Stimulated activated CD8-positive, alpha-beta memory T cell treated with anti-CD3 and anti-CD28 coated beads, Interleukin-4, amount 100 ng/mL, for 4 hours (primary cell): ENCODE results near the gene ADAMTS14.
A peak's percentile ranks its signal among the peaks of the same experiment; 100 is the strongest.

Experiments
- DNase-seq, 2 donors: peaks; one replicate each; pipeline ENCODE4 v3.0.0-alpha.2; 2020; ENCODE audit warnings: low read depth in 2 of 2, low spot score in 1 of 2

Gene ADAMTS14

GRCh38 chr10:70674560-70675495 lies 2.5 kb downstream of the ADAMTS14 start:
- no peak for DNase-seq

GRCh38 chr10:70675496-70676161 lies 3.3 kb downstream of the ADAMTS14 start:
- DNase-seq, result no peak

DNA sequence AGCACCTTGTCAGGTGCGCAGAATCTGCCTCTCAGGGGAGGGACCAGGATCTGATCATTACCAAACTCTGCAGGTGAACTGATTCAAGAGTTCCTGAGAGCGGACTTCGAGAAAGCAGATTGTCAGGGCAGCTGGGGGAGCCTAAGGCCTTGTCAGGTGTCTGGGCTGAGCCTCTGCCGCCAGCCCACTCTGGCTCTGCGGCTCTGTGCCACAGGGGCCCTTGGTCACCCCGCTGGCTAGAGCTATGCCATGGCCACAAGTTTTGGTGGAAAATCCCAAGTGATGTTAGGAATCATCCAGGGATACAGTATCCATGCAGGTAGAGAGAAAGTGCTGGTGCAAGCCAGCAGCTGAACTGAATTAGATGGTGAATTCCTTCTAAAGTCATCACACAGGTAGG lies 4.2 kb downstream of the ADAMTS14 start:
- no peak for DNase-seq

DNA sequence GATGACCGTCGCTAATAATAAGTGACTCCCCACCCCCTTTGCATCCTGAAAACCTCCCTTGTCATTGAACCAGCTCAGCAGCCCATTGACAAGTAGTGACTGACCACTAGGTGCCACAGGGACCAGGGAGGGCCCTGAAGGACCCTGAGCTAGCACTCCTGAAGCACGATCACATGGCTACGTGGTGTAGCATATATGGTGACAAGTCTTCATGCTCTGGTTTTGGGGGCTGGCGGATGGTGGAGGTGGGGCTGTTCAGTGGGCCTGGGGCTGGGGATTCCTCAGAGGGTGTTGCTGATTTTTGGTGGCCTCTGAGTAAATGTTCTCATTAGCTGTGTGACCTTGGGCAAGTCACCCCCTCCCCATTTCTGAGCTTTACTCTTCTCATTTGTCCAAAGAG lies 4.7 kb downstream of the ADAMTS14 start:
- no peak for DNase-seq

DNA sequence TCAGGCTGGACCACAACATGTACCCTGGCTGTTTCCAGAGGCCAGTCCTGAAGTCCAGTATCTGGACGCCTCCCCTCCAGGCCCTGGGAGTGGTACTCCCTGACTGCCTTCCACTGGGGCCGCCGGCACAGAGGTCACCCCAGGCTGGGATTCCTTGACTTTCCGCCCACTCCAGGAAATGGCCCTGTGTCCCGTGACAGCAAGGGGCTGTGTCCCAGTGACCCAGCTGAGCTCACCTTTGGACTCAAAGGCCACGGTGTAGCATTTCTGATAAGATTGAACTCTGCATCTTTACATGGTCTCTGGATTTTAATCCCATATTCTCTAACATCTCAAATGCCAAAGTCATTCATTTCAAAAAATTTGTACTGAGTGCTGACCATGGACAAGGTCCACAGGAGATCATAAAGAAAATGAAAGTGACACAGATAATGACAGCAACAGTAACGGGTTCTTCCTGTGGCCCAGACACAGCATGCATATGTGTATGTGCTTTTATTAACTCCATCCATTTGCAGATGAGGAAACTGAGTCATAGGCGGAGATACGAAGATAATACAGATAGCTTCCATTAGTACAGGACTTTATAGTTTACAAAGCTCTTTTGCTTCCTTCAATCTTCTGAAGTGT lies 5.4 kb downstream of the ADAMTS14 start:
- DNase-seq, result no peak

- no peak for DNase-seq
Measured at GRCh38 chr10:70678250-70678635, 5.9 kb downstream of the ADAMTS14 start.

GRCh38 chr10:70678757-70679489 lies 6.6 kb downstream of the ADAMTS14 start:
- DNase-seq, result no peak

- no peak for DNase-seq
Measured at GRCh38 chr10:70679498-70679897, 7.2 kb downstream of the ADAMTS14 start.

GRCh38 chr10:70680899-70681730 lies 8.8 kb downstream of the ADAMTS14 start:
- DNase-seq, result no peak

GRCh38 chr10:70681731-70682005 lies 9.4 kb downstream of the ADAMTS14 start:
- DNase-seq, result no peak

DNA sequence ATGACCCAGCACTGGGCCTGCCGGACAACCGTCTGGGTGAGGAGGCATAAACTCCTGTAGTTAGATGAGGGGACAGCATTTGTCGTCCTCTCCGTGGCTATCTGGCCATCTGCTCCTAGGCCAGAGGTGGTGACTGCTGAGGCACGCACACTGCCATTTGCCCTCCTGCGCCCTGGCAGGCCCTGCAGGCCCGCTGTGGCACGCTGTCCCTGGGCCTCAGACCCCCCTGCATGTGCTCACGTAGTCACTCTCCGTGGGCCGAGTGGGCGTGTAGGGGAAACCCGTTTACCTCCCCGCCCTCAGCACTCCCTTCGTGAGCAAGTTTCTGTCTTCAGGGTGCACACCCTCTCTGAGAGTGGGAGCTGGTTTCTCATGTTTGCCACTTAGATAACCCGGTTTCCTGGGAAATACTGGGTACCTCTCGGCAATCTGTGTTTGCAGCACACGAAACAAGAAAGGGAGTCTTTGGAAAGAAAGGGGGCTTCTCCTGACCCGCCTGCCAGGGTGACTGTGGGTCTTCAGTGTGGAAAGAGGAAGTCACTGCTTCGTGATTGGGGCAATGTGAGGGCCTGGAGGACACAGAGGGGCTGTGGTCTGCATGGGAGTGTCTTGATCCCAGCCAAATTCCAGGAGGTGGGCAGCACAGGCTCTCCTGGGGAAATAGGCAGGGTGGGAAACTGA lies 10.8 kb downstream of the ADAMTS14 start:
- DNase-seq, result peak in 1 of 2 donors; percentile 4

GRCh38 chr10:70683601-70683934 lies 11.3 kb downstream of the ADAMTS14 start:
- DNase-seq, result no peak

DNA sequence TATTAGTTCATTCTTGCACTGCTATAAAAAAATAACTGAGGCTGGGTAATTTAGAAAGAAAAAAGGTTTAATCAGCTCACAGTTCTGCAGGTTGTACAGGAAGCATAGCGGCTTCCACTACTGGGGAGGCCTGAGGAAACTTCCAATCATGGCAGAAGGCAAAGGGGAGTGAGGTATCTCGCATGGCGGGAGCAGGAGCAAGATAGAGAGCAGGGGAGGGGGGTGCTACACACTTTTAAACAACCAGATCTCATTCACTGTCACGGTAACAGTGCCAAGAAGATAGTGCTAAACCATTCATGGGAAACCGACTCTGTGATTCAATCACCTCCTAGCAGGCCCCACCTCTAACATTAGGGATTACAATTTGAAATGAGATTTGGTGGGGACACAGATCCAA lies 11.6 kb downstream of the ADAMTS14 start:
- no peak for DNase-seq

GRCh38 chr10:70684374-70684773 lies 12.1 kb downstream of the ADAMTS14 start:
- DNase-seq, result no peak

DNA sequence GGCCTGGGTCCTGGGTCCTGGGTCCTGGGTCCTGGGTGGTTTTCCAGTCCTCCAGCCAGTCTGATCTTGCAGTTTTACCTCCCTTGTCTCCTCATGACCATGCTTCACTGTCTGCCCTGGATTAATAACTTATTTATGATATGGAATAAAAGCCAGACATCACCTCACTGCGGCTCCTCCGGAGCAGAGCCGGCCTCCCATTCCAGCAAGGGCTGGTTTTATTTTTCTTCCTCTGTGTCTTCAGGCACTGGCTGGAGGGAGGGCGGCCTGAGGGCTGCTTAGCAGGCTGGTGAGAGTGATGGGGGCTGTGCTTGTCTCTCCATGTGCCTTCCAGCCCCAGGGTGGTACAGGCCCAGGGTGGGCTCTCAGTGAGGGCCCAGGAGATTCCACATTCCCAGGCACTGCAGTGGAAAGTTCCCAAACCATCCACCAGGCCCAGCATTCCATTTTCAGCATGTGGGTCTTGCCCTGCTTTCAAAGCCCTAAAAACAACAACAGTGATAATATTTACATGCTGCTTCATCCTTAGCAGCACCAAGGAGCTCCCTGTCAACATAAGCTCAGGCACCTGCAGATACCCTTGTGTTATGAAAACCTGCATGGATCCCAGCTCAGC lies 12.6 kb downstream of the ADAMTS14 start:
- DNase-seq, result no peak

DNA sequence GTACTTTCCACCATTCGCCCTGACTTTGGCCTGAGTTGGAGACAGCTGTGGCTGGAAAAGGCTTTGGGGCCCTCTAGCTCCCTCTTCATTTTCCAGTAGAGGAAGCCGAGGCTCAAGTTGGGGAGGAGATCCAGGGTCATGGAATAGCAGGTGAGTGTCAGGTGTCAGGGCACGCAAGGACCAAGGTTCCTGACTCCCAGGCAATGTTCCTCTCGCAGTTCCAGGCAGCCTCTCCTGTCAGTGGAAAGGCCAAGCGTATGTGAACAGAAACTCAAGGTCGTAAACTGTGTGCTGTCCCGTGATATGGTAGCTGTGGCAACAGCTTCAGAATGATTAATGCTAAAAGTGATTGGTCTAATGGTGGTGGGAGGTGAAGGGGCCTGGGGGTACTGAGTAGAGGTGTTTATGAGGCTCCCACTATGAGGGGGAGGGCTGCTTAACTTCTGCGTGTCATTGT lies 13.2 kb downstream of the ADAMTS14 start:
- DNase-seq, result no peak

DNA sequence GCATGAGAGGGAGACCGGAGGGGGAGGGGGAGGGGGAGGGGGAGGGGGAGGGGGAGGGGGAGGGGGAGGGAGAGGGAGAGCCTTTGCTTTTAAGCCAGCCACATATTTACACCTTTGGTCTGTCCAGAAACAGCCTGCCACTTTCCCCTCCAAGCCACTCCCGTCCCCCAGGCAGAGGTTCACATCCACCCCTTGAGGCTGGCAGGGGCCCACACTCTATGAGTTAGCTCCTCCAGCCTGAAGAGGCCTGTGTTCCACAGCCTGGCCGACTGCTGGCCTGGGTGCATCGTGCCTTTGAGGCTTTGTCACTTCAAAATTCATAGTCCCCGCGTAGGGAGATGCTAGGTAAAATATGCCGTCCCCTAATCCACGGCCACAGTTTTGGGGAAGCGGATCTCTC lies 16.5 kb downstream of the ADAMTS14 start:
- DNase-seq, result no peak

GRCh38 chr10:70689661-70690060 lies 17.4 kb downstream of the ADAMTS14 start:
- DNase-seq, result no peak

DNA sequence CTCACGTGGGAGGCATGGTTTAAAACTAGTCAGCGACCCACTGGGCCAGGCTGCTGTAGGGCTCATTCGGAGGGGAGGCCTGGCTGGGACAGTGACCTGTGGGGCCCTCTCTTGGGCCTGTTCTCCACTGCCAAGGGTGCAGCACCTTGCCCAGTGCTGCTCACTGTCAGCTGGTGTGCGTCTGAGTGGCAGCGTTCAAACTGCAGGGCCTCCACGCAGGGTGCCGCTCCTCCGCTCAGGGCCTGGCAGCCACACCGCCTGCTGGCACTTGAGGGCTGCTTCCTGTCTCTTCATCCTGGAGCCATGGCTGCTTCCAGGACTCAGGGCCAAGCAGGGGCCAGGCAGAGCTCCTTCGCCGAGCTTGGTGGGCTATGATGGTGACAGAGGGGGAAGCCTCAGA lies 18.3 kb downstream of the ADAMTS14 start:
- no peak for DNase-seq

DNA sequence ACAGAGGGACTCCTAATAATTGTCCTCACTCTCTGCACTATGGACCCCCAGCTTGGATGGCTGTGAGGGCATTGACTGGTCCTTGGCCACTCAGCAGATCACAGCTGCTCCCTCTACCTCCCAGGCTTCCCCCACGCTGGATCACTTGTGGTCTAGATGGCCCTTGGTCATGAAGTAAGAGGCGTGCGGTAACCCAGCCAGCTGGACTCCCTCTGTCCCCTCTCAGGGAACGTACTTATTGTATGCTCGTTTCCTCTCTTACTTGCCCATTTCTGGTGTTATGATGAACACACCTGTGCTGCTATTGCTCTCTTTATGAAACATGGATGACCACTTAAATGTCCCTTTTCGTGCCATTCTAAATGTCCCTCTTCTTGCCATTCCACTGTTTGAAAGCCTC lies 19.3 kb downstream of the ADAMTS14 start:
- DNase-seq, result no peak
